CD4-positive, alpha-beta T cell treated with Interleukin-17A for 1 hour (primary cell): Measurements from ENCODE around the gene HOXD13.

ENCODE experiments used
- DNase-seq: peaks from one replicate; pipeline ENCODE4 v3.0.0-alpha.2; 2020

HOXD13 gene

GRCh38 chr2:176136374-176137251 is 44.1 kb downstream of the HOXD13 start:
- no peak for DNase-seq

GRCh38 chr2:176137252-176137580 is 44.7 kb downstream of the HOXD13 start:
- DNase-seq: no peak

- DNase-seq: no peak
Measured at GRCh38 chr2:176137906-176138305, 45.4 kb downstream of the HOXD13 start.

- DNase-seq: no peak
Measured at GRCh38 chr2:176138526-176138922, 46.0 kb downstream of the HOXD13 start.

GRCh38 chr2:176138923-176139660 is 46.6 kb downstream of the HOXD13 start:
- no peak for DNase-seq

- DNase-seq: no peak
Measured at GRCh38 chr2:176139661-176140512, 47.4 kb downstream of the HOXD13 start.

- peak; percentile 61 for DNase-seq
Measured at GRCh38 chr2:176140513-176141317, 48.2 kb downstream of the HOXD13 start.

GRCh38 chr2:176142281-176142680 is 49.8 kb downstream of the HOXD13 start:
- no peak for DNase-seq
